Smooth muscle cell of the coronary artery (primary cell): ENCODE measurements around the gene RP9. TPM values are rescaled to one million over a fixed set of nuclear protein-coding genes. Genes with fewer than 3 reads are reported as not detected.

Experiments used
- total RNA-seq: library from RNA; depleted of rRNA; stranded (reverse); fragments of >200 nt; gene quantifications from 2 replicates; pipeline ENCODE4 v1.2.3, GENCODE V29; 2014; ENCODE audit warnings: low replicate concordance

Gene RP9
- 6.4 and 13.8 TPM in 2 replicates for total RNA-seq

DNA sequence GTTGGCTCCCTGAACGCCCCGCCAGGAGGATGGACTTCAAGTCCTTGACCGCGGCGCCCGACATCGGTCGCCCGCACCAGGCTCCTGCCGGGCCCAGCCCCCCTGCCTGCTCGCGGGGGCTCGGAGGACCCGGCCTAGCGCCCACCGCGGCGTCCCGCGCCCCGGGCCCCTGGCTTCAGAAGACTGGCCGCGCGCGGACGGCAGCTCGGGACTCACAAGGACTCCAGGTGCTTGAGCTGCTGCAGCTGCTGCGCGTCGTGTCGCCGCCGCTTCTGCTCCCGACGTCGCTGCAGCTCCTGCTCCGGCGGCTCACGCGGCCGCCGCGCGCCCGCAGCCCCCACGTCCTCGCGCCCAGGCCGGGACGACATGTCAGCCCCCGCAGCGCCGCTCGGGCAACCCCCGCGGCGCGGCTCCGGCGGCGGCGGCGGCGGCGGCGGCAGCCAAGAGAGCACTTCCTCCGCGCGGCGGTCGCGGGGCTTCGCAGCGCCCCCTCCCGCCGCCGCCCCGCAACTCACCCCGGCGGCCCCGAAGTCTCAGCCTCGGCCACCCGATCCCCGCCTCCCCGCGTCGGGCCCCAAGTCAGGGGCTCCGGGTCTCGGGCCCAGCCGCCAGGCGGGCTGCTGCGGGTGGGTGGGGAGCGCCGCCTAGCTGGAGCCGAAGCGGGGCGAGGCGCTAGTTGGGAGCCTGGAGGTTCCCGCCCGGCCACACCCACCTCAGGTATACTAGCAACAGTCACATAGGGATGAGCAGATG is at the start of gene RP9:
Gene RP9 (minus strand): TSS at position 400 of the 753 bp plus-strand sequence. CDS start 32 bp downstream, at position 368.

DNA sequence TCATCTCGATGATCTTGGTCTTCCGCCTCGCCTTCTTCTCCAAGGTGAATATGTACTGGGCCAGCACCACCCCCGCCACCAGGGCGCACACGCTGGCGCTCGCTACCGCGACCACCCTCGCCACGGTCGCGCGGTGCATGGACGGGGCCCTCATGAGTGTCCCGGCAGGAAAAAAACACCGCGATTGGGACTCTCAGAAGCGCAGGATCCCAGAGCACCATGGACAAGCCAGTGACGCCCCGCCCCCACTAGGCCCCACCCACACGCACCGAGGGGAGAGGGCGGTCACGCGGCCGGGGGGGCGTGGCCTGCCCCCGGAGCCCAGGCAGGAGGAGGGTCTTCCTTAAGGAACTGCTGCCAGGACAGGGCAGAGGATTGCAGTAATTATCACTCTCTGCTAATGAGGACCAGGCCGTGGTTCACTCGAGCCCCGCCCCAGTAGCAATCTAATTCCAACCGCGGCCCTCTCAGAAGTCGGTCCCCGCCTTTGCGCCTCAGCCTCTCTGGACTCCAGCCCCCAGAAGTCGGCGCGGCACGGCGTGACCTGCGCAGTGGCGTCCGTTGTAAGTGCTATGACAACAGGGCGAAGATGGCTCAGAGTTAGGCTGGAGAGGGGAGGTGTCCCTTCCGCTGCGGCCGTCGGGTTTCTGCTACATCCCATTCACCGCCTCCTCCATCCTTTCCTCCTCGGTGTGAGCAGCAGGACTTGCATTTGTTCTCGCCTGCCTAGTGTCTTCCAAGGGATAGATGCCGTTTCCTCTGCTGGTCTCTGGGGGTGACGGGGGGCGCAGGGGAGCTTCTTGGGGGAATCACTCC is 20.0 kb upstream of the RP9 start, which contains the start of gene BBS9:
Gene BBS9 (plus strand): TSS at position 575 of the 816 bp plus-strand sequence. CDS start 16,689 bp downstream, outside the sequence.

GRCh38 chr7:33062023-33062781 is 47.0 kb downstream of the RP9 start, which contains the start of gene NT5C3A:
NT5C3A (minus strand) TSS chr7:33062776; CDS start chr7:33062705, 71 bp downstream.

Other genes with a start within 250 kb of the RP9 start
- 24.0 and 31.5 TPM in 2 replicates for gene KBTBD2, start 217.6 kb downstream of the RP9 start, total RNA-seq
- 252 and 474 TPM in 2 replicates for gene FKBP9, start 152.0 kb downstream of the RP9 start, total RNA-seq
- gene NT5C3A, start 46.6 kb downstream of the RP9 start, total RNA-seq, result 10.4 and 16.3 TPM in 2 replicates
- gene BBS9, start 20.2 kb upstream of the RP9 start, total RNA-seq, result 14.4 and 18.0 TPM in 2 replicates